ENCODE data around the gene ABLIM2. TPM values are rescaled to one million over a fixed set of nuclear protein-coding genes. Genes with fewer than 3 reads are reported as not detected.

Gene ABLIM2
- total and polyA plus RNA-seq, 2 of the 13 experiments (the other 11 are each of a cell fraction or from before 2014, with no cell fraction given): 0.20 to 0.37 TPM

GRCh38 chr4:7924163-7924562 is 234.4 kb downstream of the ABLIM2 start (continued):
- peak; percentile 66 for TF ChIP-seq ELF3 (CRISPR knock-in tag; IDR thresholded peaks at IDR 0.05)
- peak; percentile 56 for TF ChIP-seq RARA (CRISPR knock-in tag; IDR thresholded peaks at IDR 0.05)
- peak; percentile 18; the same call in 1 of the 2 replicates for TF ChIP-seq CREM (IDR thresholded peaks at IDR 0.05)
- no peak for TF ChIP-seq CREM (CRISPR knock-in tag; IDR thresholded peaks at IDR 0.05)
- TF ChIP-seq EP300 (IDR thresholded peaks at IDR 0.05; ENCODE audit: low read depth in 2 of 2, low read length in 2 of 2): 0 out of 4 replicates have a peak, but pooled peaks of 1 of the 2 experiments have one; percentile 6
- no peak for TF ChIP-seq EP300 (CRISPR knock-in tag; IDR thresholded peaks at IDR 0.05; ENCODE audit: borderline replicate concordance)
- no peak for TF ChIP-seq THAP7 (CRISPR knock-in tag; IDR thresholded peaks at IDR 0.05)
- TF ChIP-seq MEIS1 (CRISPR knock-in tag; IDR thresholded peaks at IDR 0.05; ENCODE audit: borderline replicate concordance): no peak
- peak; percentile 33; the same call in 1 of the 2 replicates for TF ChIP-seq GFI1 (CRISPR knock-in tag; IDR thresholded peaks at IDR 0.05; ENCODE audit: borderline replicate concordance)
- peak; percentile 56 for TF ChIP-seq SAP130 (CRISPR knock-in tag; IDR thresholded peaks at IDR 0.05; ENCODE audit: low read depth)
- TF ChIP-seq, protein P1, sequence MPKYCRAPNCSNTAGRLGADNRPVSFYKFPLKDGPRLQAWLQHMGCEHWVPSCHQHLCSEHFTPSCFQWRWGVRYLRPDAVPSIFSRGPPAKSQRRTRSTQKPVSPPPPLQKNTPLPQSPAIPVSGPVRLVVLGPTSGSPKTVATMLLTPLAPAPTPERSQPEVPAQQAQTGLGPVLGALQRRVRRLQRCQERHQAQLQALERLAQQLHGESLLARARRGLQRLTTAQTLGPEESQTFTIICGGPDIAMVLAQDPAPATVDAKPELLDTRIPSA (CRISPR knock-in tag; IDR thresholded peaks at IDR 0.05; ENCODE audit: borderline replicate concordance): no peak
- peak; percentile 50; the same call in 1 of the 2 replicates for TF ChIP-seq HMG20A (CRISPR knock-in tag; IDR thresholded peaks at IDR 0.05; ENCODE audit: borderline replicate concordance)
- TF ChIP-seq ARID5B (CRISPR knock-in tag; IDR thresholded peaks at IDR 0.05): peak; percentile 45; the same call in 1 of the 2 replicates
- peak; percentile 64; the same call in 1 of the 2 replicates for TF ChIP-seq NR2F6 (IDR thresholded peaks at IDR 0.05)
- peak; percentile 62 for TF ChIP-seq NR2F6 (CRISPR knock-in tag; IDR thresholded peaks at IDR 0.05)
- TF ChIP-seq ZNF7 (CRISPR knock-in tag; IDR thresholded peaks at IDR 0.05): no peak
- TF ChIP-seq SOX5 (CRISPR knock-in tag; IDR thresholded peaks at IDR 0.05; ENCODE audit: borderline replicate concordance): peak; percentile 99
- no peak for TF ChIP-seq SOX6 (IDR thresholded peaks at IDR 0.05)
- peak; percentile 89 for TF ChIP-seq SOX6 (CRISPR knock-in tag; IDR thresholded peaks at IDR 0.05)
- no peak for TF ChIP-seq PBX2 (CRISPR knock-in tag; IDR thresholded peaks at IDR 0.05)
- no peak for TF ChIP-seq LCORL (IDR thresholded peaks at IDR 0.05)
- peak; percentile 28; the same call in 1 of the 2 replicates for TF ChIP-seq LCORL (CRISPR knock-in tag; IDR thresholded peaks at IDR 0.05)
- TF ChIP-seq PCBP1 (IDR thresholded peaks at IDR 0.05; ENCODE audit: borderline replicate concordance, low read depth, low read length): no peak
- TF ChIP-seq MATR3 (CRISPR knock-in tag; IDR thresholded peaks at IDR 0.05): no peak

Measured in HepG2 (cell line).